K562 (cell line): ENCODE data around the gene CENPA. TPM values are rescaled to one million over a fixed set of nuclear protein-coding genes. Genes with fewer than 3 reads are reported as not detected.

ENCODE experiments used
- CTBP1 ChIP-seq: fragments of 450-650 bp; IDR thresholded peaks from 2 replicates; pipeline ENCODE4 v1.6.1; 2016; ENCODE audit warnings: borderline replicate concordance
- CTCF ChIP-seq, 3 experiments: IDR thresholded peaks in 2 of 3; conservative IDR thresholded peaks in 1 of 3; 2 replicates each; pipeline ENCODE4 v1.5.1; 2011 to 2012; ENCODE audit warnings: low read length in 3 of 3, mild to moderate bottlenecking in 3 of 3, control low read depth in 2 of 3, improper control_type of control experiment in 1 of 3, inconsistent platforms in 1 of 3, low read depth in 1 of 3, mixed read lengths in 1 of 3, moderate library complexity in 1 of 3; ENCODE audit not compliant: insufficient read depth in 2 of 3
- FOXM1 ChIP-seq, 2 experiments: fragments of 450-650 bp in 1 of 2; sonication (generic) in 1 of 2; formaldehyde crosslinking in 1 of 2; IDR thresholded peaks; 2 replicates each; pipeline versions ENCODE4 v1.6.1 to v1.9.0; 2017 to 2022; ENCODE audit warnings: low read depth in 2 of 2, mild to moderate bottlenecking in 2 of 2, missing genetic modification reagents in 1 of 2, moderate library complexity in 1 of 2
- KDM5B ChIP-seq: fragments of 200-600 bp; sonication (generic); IDR thresholded peaks from 2 replicates; pipeline ENCODE4 v1.6.1; 2012; ENCODE audit warnings: low read depth, mild to moderate bottlenecking, moderate library complexity, low read length, control low read depth, inconsistent platforms; ENCODE audit not compliant: insufficient replicate concordance
- MEF2D ChIP-seq: conservative IDR thresholded peaks from 2 replicates; pipeline ENCODE4 v1.6.1; 2016; ENCODE audit warnings: low read depth, missing genetic modification characterization, missing compliant biosample characterization
- MEIS2 ChIP-seq: fragments of 450-650 bp; IDR thresholded peaks from 2 replicates; pipeline ENCODE4 v1.6.1; 2014; ENCODE audit warnings: mild to moderate bottlenecking; ENCODE audit not compliant: partially characterized antibody
- NCOA6 ChIP-seq: fragments of 450-650 bp; IDR thresholded peaks from 2 replicates; pipeline ENCODE4 v1.6.1; 2017; ENCODE audit warnings: mild to moderate bottlenecking
- NFRKB ChIP-seq: fragments of 450-650 bp; IDR thresholded peaks from 2 replicates; pipeline ENCODE4 v1.6.1; 2016; ENCODE audit warnings: low read depth
- NFYB ChIP-seq: IDR thresholded peaks from 2 replicates; pipeline ENCODE4 v1.6.1; 2011; ENCODE audit warnings: mild to moderate bottlenecking, moderate library complexity; ENCODE audit not compliant: insufficient read length; ENCODE audit errors: extremely low read depth
- POLR2A ChIP-seq: fragments of 450-650 bp; conservative IDR thresholded peaks from 2 replicates; pipeline ENCODE4 v1.6.1; 2016
- RHOXF2B ChIP-seq: fragments of 250-450 bp; sonication (Bioruptor Pico); conservative IDR thresholded peaks from 2 replicates; pipeline ENCODE4 v1.5.1; 2021
- RUNX1 ChIP-seq: sonication (generic); IDR thresholded peaks from 2 replicates; pipeline ENCODE4 v1.6.1; 2016; ENCODE audit warnings: antibody characterized with exemption, low read depth
- SUPT5H ChIP-seq: fragments of 450-650 bp; IDR thresholded peaks from 2 replicates; pipeline ENCODE4 v1.6.1; 2016
- TCF3 ChIP-seq: sonication (generic); formaldehyde crosslinking; IDR thresholded peaks from 2 replicates; pipeline ENCODE4 v1.4.0; 2020; ENCODE audit warnings: mild to moderate bottlenecking, missing genetic modification reagents
- ZKSCAN1 ChIP-seq: fragments of 150-350 bp; IDR thresholded peaks from 2 replicates; pipeline ENCODE4 v1.6.1; 2016; ENCODE audit warnings: low read depth, low read length
- ZZZ3 ChIP-seq: fragments of 450-650 bp; IDR thresholded peaks from 2 replicates; pipeline ENCODE4 v1.6.1; 2016; ENCODE audit warnings: antibody characterized with exemption, mild to moderate bottlenecking, moderate library complexity
- polyA plus RNA-seq, 8 experiments: library from polyadenylated mRNA; depleted of rRNA in 4 of 8; stranded (reverse) in 5 of 8; unstranded in 3 of 8; fragments of >200 nt; fragmentation: Nextera tagmentation in 2 of 8; fragmentation: Illumina TruSeq in 1 of 8; extraction: Ambion mirVana in 2 of 8; extraction: Trizol in 1 of 8; gene quantifications; 2 replicates each; pipeline versions ENCODE4 v1.2.1 to v1.2.3, GENCODE V29; 2011 to 2014; ENCODE audit warnings: inconsistent platforms in 1 of 8, missing spikeins in 1 of 8
- total RNA-seq, 7 experiments: library from RNA; depleted of rRNA in 6 of 7; stranded (reverse); fragments of >200 nt in 6 of 7; fragmentation: Illumina TruSeq in 2 of 7; extraction: Trizol in 2 of 7; gene quantifications; 2 replicates each; pipeline versions ENCODE4 v1.2.1 to v1.2.3, GENCODE V29; 2011 to 2021; ENCODE audit warnings: low replicate concordance in 1 of 7
- TF ChIP-seq, protein P1 (sequence below), 2 experiments: fragments of 450-650 bp; IDR thresholded peaks; 2 replicates each; pipeline ENCODE4 v1.6.1; 2016
- TF ChIP-seq, protein P2 (sequence below), 3 experiments: fragments of 200-800 bp in 1 of 3; fragments of 250-450 bp in 1 of 3; fragments of 450-650 bp in 1 of 3; sonication (Bioruptor Pico) in 1 of 3; sonication (Bioruptor generic) in 1 of 3; formaldehyde crosslinking in 1 of 3; IDR thresholded peaks; 2 replicates each; pipeline versions ENCODE4 v1.6.1 to v1.8.0; 2016 to 2022; ENCODE audit warnings: mild to moderate bottlenecking in 2 of 3, missing genetic modification characterization in 2 of 3, missing compliant biosample characterization in 1 of 3, moderate library complexity in 1 of 3
- TF ChIP-seq, protein P3 (sequence below): fragments of 450-650 bp; conservative IDR thresholded peaks from 2 replicates; pipeline ENCODE4 v1.6.1; 2016; ENCODE audit warnings: missing genetic modification characterization, low read depth, mild to moderate bottlenecking, missing compliant biosample characterization, moderate library complexity

The CENPA gene
- total and polyA plus RNA-seq, 9 of the 15 experiments (the other 6 are each of a cell fraction or from before 2014, with no cell fraction given) = 11.3 to 61.7 (median 44.7) TPM

DNA sequence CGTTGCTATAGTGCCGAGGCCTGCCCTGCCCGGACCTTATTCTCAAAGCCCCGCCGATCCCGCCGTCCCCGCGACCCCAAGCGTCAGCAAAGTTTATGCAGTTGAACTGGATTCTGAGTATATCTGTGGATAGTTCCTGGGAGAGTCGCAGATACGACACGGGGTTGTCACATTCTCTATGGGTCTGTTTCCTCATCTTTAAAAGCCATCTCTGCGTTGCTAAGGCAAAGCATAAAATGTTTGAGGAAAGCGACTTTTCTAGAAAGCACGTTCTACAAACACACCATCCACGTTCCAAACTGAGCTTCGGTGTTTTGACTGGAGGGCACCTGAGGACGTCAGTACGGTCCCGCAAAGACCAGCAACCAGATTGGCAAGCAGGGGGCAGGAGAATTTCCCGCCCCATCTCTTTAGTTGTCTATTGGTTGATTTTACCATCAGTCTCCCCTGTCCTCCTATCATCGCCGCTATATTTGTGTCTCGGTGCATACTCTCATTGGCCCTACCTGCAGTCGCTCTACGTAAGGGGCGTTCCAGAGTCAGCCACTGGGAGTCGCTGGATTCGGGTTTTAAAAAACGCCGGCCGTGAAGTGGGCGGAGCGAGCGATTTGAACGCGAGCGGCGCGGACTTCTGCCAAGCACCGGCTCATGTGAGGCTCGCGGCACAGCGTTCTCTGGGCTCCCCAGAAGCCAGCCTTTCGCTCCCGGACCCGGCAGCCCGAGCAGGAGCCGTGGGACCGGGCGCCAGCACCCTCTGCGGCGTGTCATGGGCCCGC is at the start of gene CENPA (continued):
- TF ChIP-seq, protein P1, sequence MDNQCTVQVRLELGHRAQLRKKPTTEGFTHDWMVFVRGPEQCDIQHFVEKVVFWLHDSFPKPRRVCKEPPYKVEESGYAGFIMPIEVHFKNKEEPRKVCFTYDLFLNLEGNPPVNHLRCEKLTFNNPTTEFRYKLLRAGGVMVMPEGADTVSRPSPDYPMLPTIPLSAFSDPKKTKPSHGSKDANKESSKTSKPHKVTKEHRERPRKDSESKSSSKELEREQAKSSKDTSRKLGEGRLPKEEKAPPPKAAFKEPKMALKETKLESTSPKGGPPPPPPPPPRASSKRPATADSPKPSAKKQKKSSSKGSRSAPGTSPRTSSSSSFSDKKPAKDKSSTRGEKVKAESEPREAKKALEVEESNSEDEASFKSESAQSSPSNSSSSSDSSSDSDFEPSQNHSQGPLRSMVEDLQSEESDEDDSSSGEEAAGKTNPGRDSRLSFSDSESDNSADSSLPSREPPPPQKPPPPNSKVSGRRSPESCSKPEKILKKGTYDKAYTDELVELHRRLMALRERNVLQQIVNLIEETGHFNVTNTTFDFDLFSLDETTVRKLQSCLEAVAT (IDR thresholded peaks at IDR 0.05) = peak; percentile 34 to 100; a peak in 3 of 4 replicates
- TF ChIP-seq POLR2A (peak; percentile 88), CTCF (IDR thresholded peaks at IDR 0.05 in 2 of 3, conservative IDR thresholded peaks at IDR 0.05 in 1 of 3; ENCODE audit: insufficient read depth in 2 of 3, low read depth in 1 of 3, low read length in 3 of 3) (peak in 2 of 3 experiments; percentile 5 to 21; a peak in 2 of 6 replicates), NFRKB (peak; percentile 49; the same call in 1 of the 2 replicates), CTBP1 (peak; percentile 10; the same call in 1 of the 2 replicates), ZZZ3 (no peak), ZKSCAN1 (0 out of 2 replicates have a peak, but pooled peaks have one; percentile 10), NCOA6 (no peak), SUPT5H (peak; percentile 71), NFYB (peak; percentile 99), RHOXF2B (CRISPR knock-in tag) (peak; percentile 82; the same call in 1 of the 2 replicates), MEIS2 (peak; percentile 39), TCF3 (CRISPR knock-in tag) (0 out of 2 replicates have a peak, but pooled peaks have one; percentile 5), RUNX1 (0 out of 2 replicates have a peak, but pooled peaks have one; percentile 34), KDM5B (peak; percentile 45), MEF2D (tag) (peak; percentile 75; the same call in 1 of the 2 replicates), FOXM1 (IDR thresholded peaks at IDR 0.05; ENCODE audit: low read depth) (peak; percentile 100), FOXM1 (CRISPR knock-in tag; IDR thresholded peaks at IDR 0.05; ENCODE audit: low read depth) (peak; percentile 100)
- TF ChIP-seq, protein P2, sequence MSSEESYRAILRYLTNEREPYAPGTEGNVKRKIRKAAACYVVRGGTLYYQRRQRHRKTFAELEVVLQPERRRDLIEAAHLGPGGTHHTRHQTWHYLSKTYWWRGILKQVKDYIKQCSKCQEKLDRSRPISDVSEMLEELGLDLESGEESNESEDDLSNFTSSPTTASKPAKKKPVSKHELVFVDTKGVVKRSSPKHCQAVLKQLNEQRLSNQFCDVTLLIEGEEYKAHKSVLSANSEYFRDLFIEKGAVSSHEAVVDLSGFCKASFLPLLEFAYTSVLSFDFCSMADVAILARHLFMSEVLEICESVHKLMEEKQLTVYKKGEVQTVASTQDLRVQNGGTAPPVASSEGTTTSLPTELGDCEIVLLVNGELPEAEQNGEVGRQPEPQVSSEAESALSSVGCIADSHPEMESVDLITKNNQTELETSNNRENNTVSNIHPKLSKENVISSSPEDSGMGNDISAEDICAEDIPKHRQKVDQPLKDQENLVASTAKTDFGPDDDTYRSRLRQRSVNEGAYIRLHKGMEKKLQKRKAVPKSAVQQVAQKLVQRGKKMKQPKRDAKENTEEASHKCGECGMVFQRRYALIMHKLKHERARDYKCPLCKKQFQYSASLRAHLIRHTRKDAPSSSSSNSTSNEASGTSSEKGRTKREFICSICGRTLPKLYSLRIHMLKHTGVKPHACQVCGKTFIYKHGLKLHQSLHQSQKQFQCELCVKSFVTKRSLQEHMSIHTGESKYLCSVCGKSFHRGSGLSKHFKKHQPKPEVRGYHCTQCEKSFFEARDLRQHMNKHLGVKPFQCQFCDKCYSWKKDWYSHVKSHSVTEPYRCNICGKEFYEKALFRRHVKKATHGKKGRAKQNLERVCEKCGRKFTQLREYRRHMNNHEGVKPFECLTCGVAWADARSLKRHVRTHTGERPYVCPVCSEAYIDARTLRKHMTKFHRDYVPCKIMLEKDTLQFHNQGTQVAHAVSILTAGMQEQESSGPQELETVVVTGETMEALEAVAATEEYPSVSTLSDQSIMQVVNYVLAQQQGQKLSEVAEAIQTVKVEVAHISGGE (CRISPR knock-in tag; IDR thresholded peaks at IDR 0.05) = peak in 1 of 3 experiments; percentile 4; a peak in 1 of 6 replicates
- TF ChIP-seq, protein P3, sequence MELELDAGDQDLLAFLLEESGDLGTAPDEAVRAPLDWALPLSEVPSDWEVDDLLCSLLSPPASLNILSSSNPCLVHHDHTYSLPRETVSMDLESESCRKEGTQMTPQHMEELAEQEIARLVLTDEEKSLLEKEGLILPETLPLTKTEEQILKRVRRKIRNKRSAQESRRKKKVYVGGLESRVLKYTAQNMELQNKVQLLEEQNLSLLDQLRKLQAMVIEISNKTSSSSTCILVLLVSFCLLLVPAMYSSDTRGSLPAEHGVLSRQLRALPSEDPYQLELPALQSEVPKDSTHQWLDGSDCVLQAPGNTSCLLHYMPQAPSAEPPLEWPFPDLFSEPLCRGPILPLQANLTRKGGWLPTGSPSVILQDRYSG = peak; percentile 54; the same call in 1 of the 2 replicates
